Measurements from ENCODE around the gene SNF8.

Gene SNF8

DNA sequence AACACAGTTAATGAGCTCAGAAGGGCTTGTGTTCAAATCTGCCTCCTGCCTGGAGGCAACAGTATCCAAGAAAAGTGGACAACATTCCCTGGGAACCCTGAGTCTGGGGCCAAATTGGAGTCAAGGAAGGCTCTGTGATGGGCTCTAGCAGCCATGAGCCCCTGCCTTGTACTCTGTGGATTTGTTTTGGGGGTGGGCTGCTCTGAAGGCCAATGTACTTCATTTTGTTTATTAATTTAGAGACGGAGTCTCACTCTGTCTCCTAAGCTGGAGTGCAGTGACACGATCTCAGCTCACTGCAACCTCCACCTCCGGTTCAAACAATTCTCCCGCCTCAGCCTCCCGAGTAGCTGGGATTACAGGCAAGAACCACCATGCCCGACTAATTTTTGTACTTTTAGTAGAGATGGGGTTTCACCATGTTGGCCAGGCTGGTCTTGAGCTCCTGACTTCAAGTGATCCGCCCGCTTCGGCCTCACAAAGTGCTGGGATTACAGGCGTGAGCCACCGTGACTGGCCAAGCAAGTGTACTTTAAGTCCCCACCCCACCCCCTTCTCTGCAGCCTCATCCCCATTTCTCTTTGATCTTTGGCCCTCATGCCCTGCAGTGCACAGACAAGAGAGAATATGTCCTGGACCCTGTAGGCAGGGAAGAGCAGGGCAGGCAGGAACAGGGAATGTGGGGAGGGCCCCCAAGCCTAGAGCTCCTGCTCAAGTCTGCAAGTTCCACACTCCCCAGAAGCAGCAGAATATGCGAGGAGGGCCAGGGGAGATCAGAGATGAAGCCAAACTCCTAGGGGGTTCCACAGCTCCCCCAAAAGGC lies 26.4 kb upstream of the SNF8 start:
- Histone ChIP-seq H3K27me3 (peaks cover 0 to 48% of the 10 kb centered on the region in 2 donors), H3K4me3 (no peak overlapping the region), H3K9me3 (no peaks in the 10 kb centered on the region), H3K27ac (no peak overlapping the region), H3K36me3 (no peaks in the 10 kb centered on the region), H3K4me1 (peaks cover 0 to 10% (median 6%) of the 10 kb centered on the region in 4 donors)
- DNase-seq, result no peak
- intact Hi-C loops (cut with DNase I; ENCODE audit: low total_unique reads), result no loop called here
- TF ChIP-seq, protein P1, sequence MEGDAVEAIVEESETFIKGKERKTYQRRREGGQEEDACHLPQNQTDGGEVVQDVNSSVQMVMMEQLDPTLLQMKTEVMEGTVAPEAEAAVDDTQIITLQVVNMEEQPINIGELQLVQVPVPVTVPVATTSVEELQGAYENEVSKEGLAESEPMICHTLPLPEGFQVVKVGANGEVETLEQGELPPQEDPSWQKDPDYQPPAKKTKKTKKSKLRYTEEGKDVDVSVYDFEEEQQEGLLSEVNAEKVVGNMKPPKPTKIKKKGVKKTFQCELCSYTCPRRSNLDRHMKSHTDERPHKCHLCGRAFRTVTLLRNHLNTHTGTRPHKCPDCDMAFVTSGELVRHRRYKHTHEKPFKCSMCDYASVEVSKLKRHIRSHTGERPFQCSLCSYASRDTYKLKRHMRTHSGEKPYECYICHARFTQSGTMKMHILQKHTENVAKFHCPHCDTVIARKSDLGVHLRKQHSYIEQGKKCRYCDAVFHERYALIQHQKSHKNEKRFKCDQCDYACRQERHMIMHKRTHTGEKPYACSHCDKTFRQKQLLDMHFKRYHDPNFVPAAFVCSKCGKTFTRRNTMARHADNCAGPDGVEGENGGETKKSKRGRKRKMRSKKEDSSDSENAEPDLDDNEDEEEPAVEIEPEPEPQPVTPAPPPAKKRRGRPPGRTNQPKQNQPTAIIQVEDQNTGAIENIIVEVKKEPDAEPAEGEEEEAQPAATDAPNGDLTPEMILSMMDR (IDR thresholded peaks at IDR 0.05), result no peak

- Histone ChIP-seq H3K4me3 (no peak overlapping the region), H3K27ac (no peak overlapping the region), H3K36me3 (no peaks in the 10 kb centered on the region), H3K4me1 (peaks cover 0 to 10% (median 6%) of the 10 kb centered on the region in 4 donors), H3K27me3 (peaks cover 0 to 47% of the 10 kb centered on the region in 2 donors), H3K9me3 (no peaks in the 10 kb centered on the region)
- no peak for DNase-seq
- TF ChIP-seq, protein P1 (IDR thresholded peaks at IDR 0.05), result no peak
- intact Hi-C loops (cut with DNase I; ENCODE audit: low total_unique reads), result no loop called here
These were observed 25.6 kb upstream of the SNF8 start for GRCh38 chr17:48970224-48970623.

DNA sequence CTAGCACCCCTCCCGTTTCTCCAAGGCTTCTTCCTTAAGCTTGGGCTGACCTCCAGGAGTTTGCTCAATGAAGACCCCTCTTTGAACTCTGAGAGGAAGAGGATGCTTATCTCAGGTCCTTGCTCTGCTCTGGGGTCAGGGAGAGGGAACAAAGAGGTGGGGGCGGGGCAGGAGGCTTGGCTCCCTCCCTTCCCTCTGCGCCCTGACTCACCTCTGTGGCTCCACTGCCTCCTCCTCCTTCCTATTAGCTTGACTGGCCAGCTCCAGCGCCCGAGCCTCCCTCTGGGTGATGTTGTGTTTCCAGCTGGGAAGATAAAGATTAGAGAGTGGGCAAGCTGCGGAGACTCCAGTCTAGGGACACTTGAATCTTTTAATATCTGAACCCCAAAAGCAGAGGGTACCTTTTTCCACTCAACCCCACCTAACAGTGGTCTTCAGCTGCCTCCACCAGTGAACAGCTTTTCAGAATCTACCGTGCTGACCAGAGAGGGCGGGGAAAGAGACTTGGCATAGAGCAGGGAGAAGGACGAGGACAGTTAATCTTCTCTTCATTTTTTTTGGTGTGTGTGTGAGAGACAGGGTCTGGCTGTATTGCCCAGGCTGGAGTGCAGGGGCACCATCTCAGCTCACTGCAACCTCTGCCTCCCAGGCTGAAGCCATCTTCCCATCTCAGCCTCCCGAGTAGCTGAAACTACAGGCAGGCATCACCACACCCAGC lies 17.0 kb upstream of the SNF8 start:
- H3K36me3 ChIP-seq, result no peaks in the 10 kb centered on the region
- TF ChIP-seq, protein P1 (IDR thresholded peaks at IDR 0.05), result no peak
- intact Hi-C loops (cut with DNase I; ENCODE audit: low total_unique reads), result no loop called here
- H3K4me3 ChIP-seq, result no peak overlapping the region
- H3K9me3 ChIP-seq, result no peaks in the 10 kb centered on the region
- no peak for DNase-seq
- H3K27me3 ChIP-seq, result peaks cover 0 to 53% of the 10 kb centered on the region in 2 donors
- H3K4me1 ChIP-seq, result no peaks in the 10 kb centered on the region
- no peak overlapping the region for H3K27ac ChIP-seq

- peaks cover 0 to 57% of the 10 kb centered on the region in 2 donors for H3K27me3 ChIP-seq
- intact Hi-C loops (cut with DNase I; ENCODE audit: low total_unique reads), result no loop called here
These were observed 16.3 kb upstream of the SNF8 start for GRCh38 chr17:48960834-48961515.

DNA sequence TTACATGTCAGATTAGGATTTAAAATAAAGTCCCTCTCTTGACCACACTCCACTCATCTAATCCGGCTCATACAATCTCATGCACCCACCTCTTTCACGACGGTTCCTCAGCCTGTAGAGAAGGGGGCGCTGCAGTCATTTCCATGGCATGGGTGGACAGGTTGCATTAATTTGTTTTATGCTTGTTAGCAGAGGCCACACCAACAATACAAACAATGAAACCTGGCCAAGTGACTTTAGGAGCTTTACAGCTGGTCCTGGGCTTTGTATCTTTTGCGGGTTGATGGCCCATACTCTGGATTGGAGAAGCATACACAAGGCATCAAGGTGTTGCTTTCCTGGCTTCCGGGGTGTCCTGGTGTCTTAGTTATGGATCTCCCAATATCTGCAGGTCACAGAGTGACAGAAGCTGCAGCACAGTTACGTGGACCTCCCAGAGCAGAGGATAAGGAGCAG lies 9.7 kb upstream of the SNF8 start:
- intact Hi-C loops (cut with DNase I; ENCODE audit: low total_unique reads), result no loop called here

More at GRCh38 chr17:48960834-48961515, 16.3 kb upstream of the SNF8 start:
- Histone ChIP-seq H3K4me1 (no peaks in the 10 kb centered on the region), H3K4me3 (no peak overlapping the region), H3K36me3 (no peaks in the 10 kb centered on the region), H3K9me3 (no peaks in the 10 kb centered on the region), H3K27ac (no peak overlapping the region)
- DNase-seq, result no peak
- TF ChIP-seq, protein P1 (IDR thresholded peaks at IDR 0.05), result no peak

More for the DNA sequence above, 9.7 kb upstream of the SNF8 start:
- H3K4me3 ChIP-seq, result no peak overlapping the region
- H3K9me3 ChIP-seq, result no peaks in the 10 kb centered on the region
- DNase-seq, result no peak
- no peaks in the 10 kb centered on the region for H3K36me3 ChIP-seq
- H3K4me1 ChIP-seq, result no peaks in the 10 kb centered on the region
- TF ChIP-seq, protein P1 (IDR thresholded peaks at IDR 0.05), result no peak
- peaks cover 0 to 50% of the 10 kb centered on the region in 2 donors for H3K27me3 ChIP-seq
- H3K27ac ChIP-seq, result no peak overlapping the region

Data from tibial artery (tissue), 4 donors.